ENCODE results near the gene HTR4. TPM values are rescaled to one million over a fixed set of nuclear protein-coding genes. Genes with fewer than 3 reads are reported as not detected.

The HTR4 gene
- total RNA-seq, 2 experiments from 2014 or later = not detected

DNA sequence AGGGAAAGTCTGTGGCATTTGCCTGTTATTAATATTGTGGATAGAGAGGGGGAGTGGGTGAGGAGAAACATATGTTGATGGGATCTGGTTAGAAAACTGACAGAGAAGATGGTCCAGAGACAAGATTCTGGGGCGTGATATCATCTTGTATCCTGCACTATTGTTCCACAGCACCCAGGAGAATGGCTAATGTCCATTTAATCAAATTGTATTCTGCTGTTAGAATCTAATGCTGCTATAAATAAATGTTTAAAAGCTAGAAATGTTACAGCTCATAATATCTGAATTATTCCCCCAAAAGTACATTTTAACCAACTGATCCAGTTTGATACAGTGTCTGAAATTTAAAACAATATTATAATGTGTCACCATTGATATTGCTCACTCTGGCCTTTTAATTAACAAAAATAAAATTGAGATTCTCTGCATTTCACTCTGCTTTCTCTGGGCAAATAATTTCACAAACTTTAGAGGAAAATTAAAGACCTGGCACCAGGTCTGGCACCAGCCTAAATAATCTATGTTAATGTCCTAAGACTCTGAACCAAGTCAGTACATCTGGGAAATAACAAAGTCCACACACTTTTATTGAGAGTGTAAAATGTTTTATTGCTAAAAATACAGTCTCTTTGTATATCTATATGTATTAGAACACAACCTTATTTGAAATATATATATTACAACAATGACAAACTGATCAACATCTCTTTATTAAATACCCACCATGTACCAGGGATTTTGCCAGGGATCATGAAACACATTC is 18.8 kb downstream of the HTR4 start:
- DNase-seq (no peak), ATAC-seq (no peak)
- no peak overlapping the region for H3K4me3 Mint-ChIP-seq
- H3K36me3 Mint-ChIP-seq (ENCODE audit: low read depth) = no peaks in the 10 kb centered on the region
- POLR2A ChIA-PET = no interaction called here
- H3K27me3 Mint-ChIP-seq = peaks cover 13% of the 10 kb centered on the region
- intact Hi-C loops (cut with micrococcal nuclease) = no loop called here
- CTCF ChIA-PET = interaction anchor here (1.5 kb wide), 1 partner anchor 95 kb away, joined by 4 read pairs; no protein-coding TSS in a partner anchor
- no peak overlapping the region for H3K27ac Mint-ChIP-seq
- TF ChIP-seq, protein P1, sequence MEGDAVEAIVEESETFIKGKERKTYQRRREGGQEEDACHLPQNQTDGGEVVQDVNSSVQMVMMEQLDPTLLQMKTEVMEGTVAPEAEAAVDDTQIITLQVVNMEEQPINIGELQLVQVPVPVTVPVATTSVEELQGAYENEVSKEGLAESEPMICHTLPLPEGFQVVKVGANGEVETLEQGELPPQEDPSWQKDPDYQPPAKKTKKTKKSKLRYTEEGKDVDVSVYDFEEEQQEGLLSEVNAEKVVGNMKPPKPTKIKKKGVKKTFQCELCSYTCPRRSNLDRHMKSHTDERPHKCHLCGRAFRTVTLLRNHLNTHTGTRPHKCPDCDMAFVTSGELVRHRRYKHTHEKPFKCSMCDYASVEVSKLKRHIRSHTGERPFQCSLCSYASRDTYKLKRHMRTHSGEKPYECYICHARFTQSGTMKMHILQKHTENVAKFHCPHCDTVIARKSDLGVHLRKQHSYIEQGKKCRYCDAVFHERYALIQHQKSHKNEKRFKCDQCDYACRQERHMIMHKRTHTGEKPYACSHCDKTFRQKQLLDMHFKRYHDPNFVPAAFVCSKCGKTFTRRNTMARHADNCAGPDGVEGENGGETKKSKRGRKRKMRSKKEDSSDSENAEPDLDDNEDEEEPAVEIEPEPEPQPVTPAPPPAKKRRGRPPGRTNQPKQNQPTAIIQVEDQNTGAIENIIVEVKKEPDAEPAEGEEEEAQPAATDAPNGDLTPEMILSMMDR (IDR thresholded peaks at IDR 0.05) = no peak
- H3K4me1 Mint-ChIP-seq (ENCODE audit: low read depth) = peaks cover 9% of the 10 kb centered on the region
- H3K9me3 Mint-ChIP-seq = no peaks in the 10 kb centered on the region

DNA sequence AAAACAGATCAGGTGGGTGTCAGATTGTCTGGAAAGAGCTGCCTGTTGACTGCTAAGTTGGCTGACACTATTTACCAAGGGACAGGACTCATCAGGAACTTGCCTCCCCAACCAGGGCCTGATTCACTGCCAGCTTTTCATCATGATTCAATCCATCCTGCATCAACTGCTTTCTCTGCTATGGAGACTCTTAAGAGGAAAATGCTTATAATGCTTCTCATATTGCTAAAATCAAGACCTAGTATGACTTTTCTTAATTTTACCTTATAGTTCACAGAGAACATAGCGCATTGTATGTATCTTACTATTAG is 21.3 kb downstream of the HTR4 start:
- ChIA-PET POLR2A (no interaction called here), CTCF (interaction anchor here (1.2 to 1.3 kb wide), 2 partner anchors 98 to 366 kb away, joined by 3 to 4 read pairs; no protein-coding TSS in a partner anchor)
- H3K36me3 Mint-ChIP-seq (ENCODE audit: low read depth) = no peaks in the 10 kb centered on the region
- intact Hi-C loops (cut with micrococcal nuclease) = no loop called here
- ATAC-seq (no peak), DNase-seq (no peak)
- H3K4me1 Mint-ChIP-seq (ENCODE audit: low read depth) = peaks cover 9% of the 10 kb centered on the region
- H3K9me3 Mint-ChIP-seq = no peaks in the 10 kb centered on the region
- H3K27me3 Mint-ChIP-seq = peaks cover 7% of the 10 kb centered on the region
- no peak overlapping the region for H3K27ac Mint-ChIP-seq
- H3K4me3 Mint-ChIP-seq = no peak overlapping the region
- TF ChIP-seq, protein P1 (IDR thresholded peaks at IDR 0.05) = no peak

GRCh38 chr5:148632255-148633066 is 21.9 kb downstream of the HTR4 start:
- no peak for ATAC-seq
- H3K4me1 Mint-ChIP-seq (ENCODE audit: low read depth) = peaks cover 9% of the 10 kb centered on the region

DNA sequence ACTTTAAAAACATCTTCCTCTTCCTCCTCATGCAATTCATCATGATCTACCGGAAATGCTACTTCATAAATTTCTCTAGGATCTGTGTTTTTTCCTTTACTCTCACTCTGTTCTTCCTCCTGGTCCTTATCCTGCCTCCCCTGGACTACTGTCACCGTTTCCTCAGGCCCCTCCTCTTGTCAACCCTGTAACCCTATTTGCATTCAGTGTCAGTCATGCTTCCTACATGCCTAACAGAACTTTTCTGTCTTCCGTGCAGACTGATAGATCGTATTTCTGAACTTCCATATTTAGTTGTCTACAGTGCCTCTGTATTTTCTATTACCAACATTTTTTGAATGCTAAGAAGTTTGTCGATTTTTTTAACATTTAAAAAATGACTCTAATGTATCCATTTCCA is 27.3 kb downstream of the HTR4 start:
- DNase-seq = no peak
- ChIA-PET CTCF (interaction anchor here (1.0 kb wide), 1 partner anchor 104 kb away, joined by 3 read pairs; no protein-coding TSS in a partner anchor), POLR2A (no interaction called here)
- Mint-ChIP-seq H3K27ac (no peak overlapping the region), H3K4me1 (ENCODE audit: low read depth) (no peaks in the 10 kb centered on the region), H3K4me3 (no peak overlapping the region), H3K9me3 (no peaks in the 10 kb centered on the region), H3K36me3 (ENCODE audit: low read depth) (no peaks in the 10 kb centered on the region), H3K27me3 (peaks cover 11% of the 10 kb centered on the region)
- TF ChIP-seq, protein P1 (IDR thresholded peaks at IDR 0.05) = no peak
- intact Hi-C loops (cut with micrococcal nuclease) = no loop called here
- no peak for ATAC-seq

More at GRCh38 chr5:148632255-148633066, 21.9 kb downstream of the HTR4 start:
- ChIA-PET CTCF (interaction anchor here (1.2 to 1.3 kb wide), 2 partner anchors 98 to 367 kb away, joined by 3 to 4 read pairs; no protein-coding TSS in a partner anchor), POLR2A (no interaction called here)
- H3K36me3 Mint-ChIP-seq (ENCODE audit: low read depth) = no peaks in the 10 kb centered on the region
- peaks cover 7% of the 10 kb centered on the region for H3K27me3 Mint-ChIP-seq
- TF ChIP-seq, protein P1 (IDR thresholded peaks at IDR 0.05) = no peak
- no peaks in the 10 kb centered on the region for H3K9me3 Mint-ChIP-seq
- H3K27ac Mint-ChIP-seq = no peak overlapping the region
- DNase-seq = no peak
- intact Hi-C loops (cut with micrococcal nuclease) = no loop called here
- no peak overlapping the region for H3K4me3 Mint-ChIP-seq

Data from activated CD8-positive, alpha-beta T cell treated with anti-CD3 and anti-CD28 coated beads for 36 hours (primary cell).